Mesodermal cell (in vitro differentiated cells): ENCODE data around the gene SLC1A4.

ENCODE experiments used
- H3K27ac ChIP-seq: 2 replicates; pipeline ENCODE4 v1.7.0; 2013; ENCODE audit warnings: mild to moderate bottlenecking, low read depth, low read length, moderate library complexity; ENCODE audit not compliant: severe bottlenecking
- H3K36me3 ChIP-seq: 2 replicates; pipeline ENCODE4 v1.7.1; 2013; ENCODE audit warnings: mild to moderate bottlenecking, low read length, moderate library complexity; ENCODE audit not compliant: control insufficient read depth, insufficient read depth
- H3K4me1 ChIP-seq: one replicate; pipeline ENCODE4 v1.7.1; 2013; ENCODE audit warnings: mild to moderate bottlenecking, low read length; ENCODE audit not compliant: insufficient read depth, control insufficient read depth, poor library complexity, severe bottlenecking
- H3K4me3 ChIP-seq: 2 replicates; pipeline ENCODE4 v1.7.0; 2013; ENCODE audit warnings: low read length, control low read depth, mild to moderate bottlenecking; ENCODE audit not compliant: insufficient read depth, poor library complexity, severe bottlenecking; ENCODE audit errors: extremely low read depth
- H3K9me3 ChIP-seq: 2 replicates; pipeline ENCODE4 v1.7.1; 2013; ENCODE audit warnings: mild to moderate bottlenecking, low read length, moderate library complexity; ENCODE audit not compliant: control insufficient read depth
- WGBS, 2 experiments: methylation state at CpG; one replicate each; pipeline ENCODE4 v1.1.5; 2013; ENCODE audit warnings: missing lambda C conversion rate in 2 of 2; ENCODE audit not compliant: insufficient coverage in 2 of 2; 5-methylcytosine and 5-hydroxymethylcytosine counted together

Gene SLC1A4

GRCh38 chr2:65062843-65063825 lies 73.9 kb downstream of the SLC1A4 start:
- WGBS, 2 experiments, result 91 to 94% methylated on average over 10 of the region's 13 CpGs
- Histone ChIP-seq H3K9me3 (no peaks in the 10 kb centered on the region), H3K4me3 (no peak overlapping the region), H3K4me1 (no peaks in the 10 kb centered on the region), H3K36me3 (peaks cover 7% of the 10 kb centered on the region), H3K27ac (no peak overlapping the region)

GRCh38 chr2:65064728-65065552 lies 75.7 kb downstream of the SLC1A4 start:
- H3K27ac ChIP-seq, result peak overlapping the region; percentile 11
- H3K4me1 ChIP-seq, result peaks cover 8% of the 10 kb centered on the region
- no peaks in the 10 kb centered on the region for H3K9me3 ChIP-seq
- H3K36me3 ChIP-seq, result peaks cover 22% of the 10 kb centered on the region
- WGBS, 2 experiments, result 75 to 91% methylated on average over 5 to 9 of the region's 14 CpGs
- H3K4me3 ChIP-seq, result no peak overlapping the region

- 92 to 95% methylated on average over 14 of the region's 14 CpGs for WGBS, 2 experiments
- H3K9me3 ChIP-seq, result no peaks in the 10 kb centered on the region
- H3K4me3 ChIP-seq, result no peak overlapping the region
- H3K4me1 ChIP-seq, result peaks cover 24% of the 10 kb centered on the region
- H3K36me3 ChIP-seq, result peaks cover 52% of the 10 kb centered on the region
- H3K27ac ChIP-seq, result no peak overlapping the region
Observed at GRCh38 chr2:65067806-65068553, 78.8 kb downstream of the SLC1A4 start.

- Histone ChIP-seq H3K4me3 (no peak overlapping the region), H3K27ac (peak overlapping the region; percentile 80), H3K36me3 (peaks cover 61% of the 10 kb centered on the region), H3K4me1 (peaks cover 24% of the 10 kb centered on the region), H3K9me3 (no peaks in the 10 kb centered on the region)
- 93 to 98% methylated on average over 6 of the region's 6 CpGs for WGBS, 2 experiments
Observed at GRCh38 chr2:65069439-65069824, 80.2 kb downstream of the SLC1A4 start.

- 85 to 86% methylated on average over 7 to 8 of the region's 8 CpGs for WGBS, 2 experiments
- Histone ChIP-seq H3K36me3 (peaks cover 70% of the 10 kb centered on the region), H3K27ac (peak overlapping the region; percentile 80), H3K4me1 (peaks cover 27% of the 10 kb centered on the region), H3K4me3 (no peak overlapping the region), H3K9me3 (no peaks in the 10 kb centered on the region)
Observed at GRCh38 chr2:65070172-65070830, 81.1 kb downstream of the SLC1A4 start.

- Histone ChIP-seq H3K36me3 (peaks cover 71% of the 10 kb centered on the region), H3K27ac (peak overlapping the region; percentile 80), H3K4me1 (peaks cover 31% of the 10 kb centered on the region), H3K9me3 (no peaks in the 10 kb centered on the region), H3K4me3 (no peak overlapping the region)
- WGBS, 2 experiments, result 95 to 97% methylated on average over 6 of the region's 6 CpGs
Observed at GRCh38 chr2:65070856-65071255, 81.7 kb downstream of the SLC1A4 start.

GRCh38 chr2:65071499-65072180 lies 82.4 kb downstream of the SLC1A4 start:
- H3K36me3 ChIP-seq, result peaks cover 71% of the 10 kb centered on the region
- H3K4me1 ChIP-seq, result peaks cover 39% of the 10 kb centered on the region
- H3K4me3 ChIP-seq, result no peak overlapping the region
- 92 to 96% methylated on average over 8 to 9 of the region's 14 CpGs for WGBS, 2 experiments
- no peaks in the 10 kb centered on the region for H3K9me3 ChIP-seq
- no peak overlapping the region for H3K27ac ChIP-seq

- Histone ChIP-seq H3K4me1 (peaks cover 40% of the 10 kb centered on the region), H3K27ac (no peak overlapping the region), H3K36me3 (peaks cover 75% of the 10 kb centered on the region), H3K4me3 (no peak overlapping the region), H3K9me3 (no peaks in the 10 kb centered on the region)
- WGBS, 2 experiments, result 95 to 96% methylated on average over 14 to 19 of the region's 20 CpGs
Observed at GRCh38 chr2:65072181-65072970, 83.2 kb downstream of the SLC1A4 start.
